HCT116 (cell line): ENCODE measurements around the gene FAM83E. TPM values are rescaled to one million over a fixed set of nuclear protein-coding genes. Genes with fewer than 3 reads are reported as not detected.

Experiments
- ATAC-seq: fragments of 200-7000 bp; cut with Tn5 transposase; 2 replicates; pipeline ENCODE4 v1.9.1; 2020; ENCODE audit warnings: mild to moderate bottlenecking, moderate library complexity
- BruUV-seq: library from RNA; stranded (reverse); fragments of 400-500 nt; replicated peaks from 2 replicates; lab custom pipeline; 2021; lab: Mats Ljungman, UMichigan
- CTCF ChIA-PET: fragments of 300-600 bp; sonication (Branson Sonifier 250); formaldehyde crosslinking; loops from one replicate; lab custom pipeline; 2021; ENCODE audit warnings: antibody characterized with exemption; lab: Charles Lee
- POLR2A ChIA-PET: fragments of 300-600, 350-600 bp; sonication (Branson Sonifier 250); formaldehyde crosslinking; loops from one replicate; lab custom pipeline; 2021; ENCODE audit warnings: antibody characterized with exemption; lab: Charles Lee
- RAD21 ChIA-PET, 2 experiments: fragments of 300-600 bp; sonication (Branson Sonifier 250); formaldehyde crosslinking; loops; one replicate each; lab custom pipeline; 2023; ENCODE audit warnings: low total read pairs in 2 of 2; ENCODE audit not compliant: uncharacterized antibody in 2 of 2, unreplicated experiment in 2 of 2, low non-redundant PET in 1 of 2; lab: Charles Lee
- DNase-seq: peaks from one replicate; pipeline ENCODE4 v3.0.0-alpha.2; 2010; ENCODE audit warnings: low read depth, low spot score
- H2AFZ ChIP-seq: fragments of 200-600 bp; shearing (Covaris generic), sonication (generic); 2 replicates; pipeline ENCODE4 v1.6.1; 2017; ENCODE audit warnings: low read depth, mixed run types, mixed read lengths, antibody characterized with exemption, low read length; ENCODE audit not compliant: poor library complexity, severe bottlenecking
- H3K27ac ChIP-seq: 2 replicates; pipeline ENCODE4 v1.5.1; 2012; ENCODE audit warnings: low read depth, low read length
- H3K27me3 ChIP-seq: fragments of 200-600 bp; sonication (generic); 2 replicates; pipeline ENCODE4 v1.6.1; 2016; ENCODE audit warnings: mixed run types, low read length, mixed read lengths; ENCODE audit not compliant: insufficient read depth
- H3K36me3 ChIP-seq, 2 experiments: fragments of 200-500 bp in 1 of 2; fragments of 200-600 bp in 1 of 2; sonication (Bioruptor generic) in 1 of 2; sonication (generic) in 1 of 2; 2 replicates each; pipeline versions ENCODE4 v1.5.1 to v1.6.1; 2014 to 2016; ENCODE audit warnings: low read length in 2 of 2, inconsistent platforms in 1 of 2, mixed read lengths in 1 of 2, mixed run types in 1 of 2; ENCODE audit not compliant: insufficient read depth in 2 of 2, control insufficient read depth in 1 of 2
- H3K4me1 ChIP-seq, 2 experiments: fragments of 200-600 bp in 1 of 2; sonication (generic) in 1 of 2; 2 replicates each; pipeline versions ENCODE4 v1.5.1 to v1.6.1; 2012 to 2017; ENCODE audit warnings: low read length in 2 of 2, inconsistent platforms in 1 of 2, mild to moderate bottlenecking in 1 of 2, mixed read lengths in 1 of 2, mixed run types in 1 of 2, moderate library complexity in 1 of 2; ENCODE audit not compliant: insufficient read depth in 2 of 2, control insufficient read depth in 1 of 2
- H3K4me2 ChIP-seq: fragments of 200-600 bp; sonication (generic); 2 replicates; pipeline ENCODE4 v1.6.1; 2017; ENCODE audit warnings: mixed run types, low read length, mixed read lengths
- H3K4me3 ChIP-seq, 2 experiments: fragments of 200-600 bp in 1 of 2; sonication (generic) in 1 of 2; replicated peaks in 1 of 2; 2 replicates each; pipeline ENCODE4 v1.5.1; 2011 to 2016; ENCODE audit warnings: low read length in 2 of 2, control low read depth in 1 of 2, low read depth in 1 of 2, mild to moderate bottlenecking in 1 of 2, mixed read lengths in 1 of 2, mixed run types in 1 of 2
- H3K79me2 ChIP-seq: fragments of 200-600 bp; sonication (generic); 2 replicates; pipeline ENCODE4 v1.6.1; 2017; ENCODE audit warnings: mild to moderate bottlenecking, mixed run types, low read length, moderate library complexity, mixed read lengths; ENCODE audit not compliant: insufficient read depth
- H3K9ac ChIP-seq: fragments of 200-600 bp; sonication (generic); 2 replicates; pipeline ENCODE4 v1.6.1; 2016; ENCODE audit warnings: low read length, mixed read lengths
- H3K9me2 ChIP-seq: fragments of 200-600 bp; sonication (generic), shearing (Covaris generic); 2 replicates; pipeline ENCODE4 v1.6.1; 2017; ENCODE audit warnings: mixed run types, mild to moderate bottlenecking, moderate library complexity; ENCODE audit not compliant: insufficient read depth
- H3K9me3 ChIP-seq, 2 experiments: fragments of 200-500 bp in 1 of 2; fragments of 200-600 bp in 1 of 2; sonication (Bioruptor generic) in 1 of 2; sonication (generic) in 1 of 2; 2 replicates each; pipeline ENCODE4 v1.6.1; 2014 to 2017; ENCODE audit warnings: low read length in 2 of 2, mixed read lengths in 2 of 2, inconsistent platforms in 1 of 2, low read depth in 1 of 2, mild to moderate bottlenecking in 1 of 2, mixed run types in 1 of 2, moderate library complexity in 1 of 2; ENCODE audit not compliant: control insufficient read depth in 1 of 2, insufficient read depth in 1 of 2
- H4K20me1 ChIP-seq: fragments of 200-600 bp; sonication (generic), shearing (Covaris generic); 2 replicates; pipeline ENCODE4 v1.6.1; 2017; ENCODE audit warnings: mixed run types, mild to moderate bottlenecking, moderate library complexity; ENCODE audit not compliant: insufficient read depth
- CBX3 ChIP-seq: IDR thresholded peaks from 2 replicates; pipeline ENCODE4 v1.6.1; 2012; ENCODE audit warnings: low read depth
- CEBPB ChIP-seq: IDR thresholded peaks from 2 replicates; pipeline ENCODE4 v1.6.1; 2012; ENCODE audit warnings: low read depth
- ELF1 ChIP-seq: IDR thresholded peaks from 2 replicates; pipeline ENCODE4 v1.6.1; 2012; ENCODE audit warnings: low read depth, borderline replicate concordance
- EZH2 ChIP-seq: fragments of 200-600 bp; sonication (generic); IDR thresholded peaks from 2 replicates; pipeline ENCODE4 v1.6.1; 2017; ENCODE audit warnings: antibody characterized with exemption, mixed run types
- FOSL1 ChIP-seq: IDR thresholded peaks from 2 replicates; pipeline ENCODE4 v1.6.1; 2012; ENCODE audit warnings: low read depth
- POLR2AphosphoS5 ChIP-seq: IDR thresholded peaks from 2 replicates; pipeline ENCODE4 v1.6.1; 2011; ENCODE audit warnings: mild to moderate bottlenecking, low read depth, low read length, moderate library complexity
- RAD21 ChIP-seq: IDR thresholded peaks from 2 replicates; pipeline ENCODE4 v1.6.1; 2012; ENCODE audit warnings: low read depth, mild to moderate bottlenecking
- SP1 ChIP-seq: IDR thresholded peaks from 2 replicates; pipeline ENCODE4 v1.6.1; 2012; ENCODE audit warnings: low read depth
- SRF ChIP-seq: IDR thresholded peaks from 2 replicates; pipeline ENCODE4 v1.6.1; 2012; ENCODE audit warnings: low read depth
- YY1 ChIP-seq: IDR thresholded peaks from 2 replicates; pipeline ENCODE4 v1.6.1; 2011; ENCODE audit warnings: low read length, low read depth, moderate library complexity, mild to moderate bottlenecking; ENCODE audit not compliant: insufficient replicate concordance; ENCODE audit errors: extremely low read depth
- ZNF274 ChIP-seq: fragments of 200-500 bp; sonication (Bioruptor generic); IDR thresholded peaks from 2 replicates; pipeline ENCODE4 v1.6.1; 2014; ENCODE audit warnings: mild to moderate bottlenecking, low read depth, low read length, inconsistent platforms
- intact Hi-C: fragments of 100-400 bp; cut with micrococcal nuclease; formaldehyde crosslinking; loops from 2 replicates; pipeline ENCODE4 v1.10.0; 2022
- total RNA-seq: library from RNA; stranded (reverse); gene quantifications from one replicate; pipeline ENCODE4 v1.2.1, GENCODE V29; 2021; ENCODE audit not compliant: unreplicated experiment
- TF ChIP-seq, protein P1 (sequence below): IDR thresholded peaks from 2 replicates; pipeline ENCODE4 v1.6.1; 2011; ENCODE audit warnings: mild to moderate bottlenecking, low read length, moderate library complexity; ENCODE audit not compliant: insufficient replicate concordance; ENCODE audit errors: extremely low read depth
- TF ChIP-seq, protein P2 (sequence below): IDR thresholded peaks from 2 replicates; pipeline ENCODE4 v1.6.1; 2012; ENCODE audit warnings: low read depth
- TF ChIP-seq, protein P3 (sequence below): IDR thresholded peaks from 2 replicates; pipeline ENCODE4 v1.6.1; 2012

FAM83E gene
- total RNA-seq, 1 experiment from 2014 or later: 6.8 TPM

DNA sequence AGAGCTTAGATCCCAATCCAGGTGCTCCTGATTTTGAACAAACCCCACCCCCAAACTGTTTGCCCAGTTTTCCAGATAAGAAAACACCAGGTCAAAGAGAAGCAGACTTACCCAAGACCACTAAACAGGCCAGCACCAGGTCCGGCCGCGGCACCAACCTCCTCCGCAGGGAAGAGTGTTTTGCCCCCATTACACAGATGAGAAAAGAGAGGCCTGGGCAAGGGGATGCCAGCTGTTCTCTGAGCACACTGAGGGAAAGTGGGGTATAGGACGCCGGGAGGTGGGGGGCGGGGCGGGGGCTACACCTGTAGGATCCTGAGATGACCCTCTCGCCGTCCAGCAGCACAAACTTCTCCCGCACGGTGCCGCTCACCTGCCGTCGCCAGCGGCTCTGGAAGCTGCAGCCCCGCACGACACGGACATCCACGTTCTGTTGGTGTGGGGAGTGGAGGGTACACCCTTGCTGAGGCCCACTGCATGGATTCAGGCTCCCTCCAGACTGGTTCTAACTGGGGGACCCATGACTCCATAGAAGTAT, 5.2 kb downstream of the FAM83E start:
- H3K4me2 ChIP-seq: peak overlapping the region; percentile 89
- no peak overlapping the region for H2AFZ ChIP-seq
- no peaks in the 10 kb centered on the region for H4K20me1 ChIP-seq
- TF ChIP-seq SP1 (no peak), SRF (no peak), RAD21 (no peak), CBX3 (no peak), POLR2AphosphoS5 (no peak), CEBPB (no peak), ZNF274 (no peak), ELF1 (no peak), EZH2 (no peak), YY1 (no peak), FOSL1 (no peak)
- TF ChIP-seq, protein P1, sequence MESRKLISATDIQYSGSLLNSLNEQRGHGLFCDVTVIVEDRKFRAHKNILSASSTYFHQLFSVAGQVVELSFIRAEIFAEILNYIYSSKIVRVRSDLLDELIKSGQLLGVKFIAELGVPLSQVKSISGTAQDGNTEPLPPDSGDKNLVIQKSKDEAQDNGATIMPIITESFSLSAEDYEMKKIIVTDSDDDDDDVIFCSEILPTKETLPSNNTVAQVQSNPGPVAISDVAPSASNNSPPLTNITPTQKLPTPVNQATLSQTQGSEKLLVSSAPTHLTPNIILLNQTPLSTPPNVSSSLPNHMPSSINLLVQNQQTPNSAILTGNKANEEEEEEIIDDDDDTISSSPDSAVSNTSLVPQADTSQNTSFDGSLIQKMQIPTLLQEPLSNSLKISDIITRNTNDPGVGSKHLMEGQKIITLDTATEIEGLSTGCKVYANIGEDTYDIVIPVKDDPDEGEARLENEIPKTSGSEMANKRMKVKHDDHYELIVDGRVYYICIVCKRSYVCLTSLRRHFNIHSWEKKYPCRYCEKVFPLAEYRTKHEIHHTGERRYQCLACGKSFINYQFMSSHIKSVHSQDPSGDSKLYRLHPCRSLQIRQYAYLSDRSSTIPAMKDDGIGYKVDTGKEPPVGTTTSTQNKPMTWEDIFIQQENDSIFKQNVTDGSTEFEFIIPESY: no peak
- TF ChIP-seq, protein P2, sequence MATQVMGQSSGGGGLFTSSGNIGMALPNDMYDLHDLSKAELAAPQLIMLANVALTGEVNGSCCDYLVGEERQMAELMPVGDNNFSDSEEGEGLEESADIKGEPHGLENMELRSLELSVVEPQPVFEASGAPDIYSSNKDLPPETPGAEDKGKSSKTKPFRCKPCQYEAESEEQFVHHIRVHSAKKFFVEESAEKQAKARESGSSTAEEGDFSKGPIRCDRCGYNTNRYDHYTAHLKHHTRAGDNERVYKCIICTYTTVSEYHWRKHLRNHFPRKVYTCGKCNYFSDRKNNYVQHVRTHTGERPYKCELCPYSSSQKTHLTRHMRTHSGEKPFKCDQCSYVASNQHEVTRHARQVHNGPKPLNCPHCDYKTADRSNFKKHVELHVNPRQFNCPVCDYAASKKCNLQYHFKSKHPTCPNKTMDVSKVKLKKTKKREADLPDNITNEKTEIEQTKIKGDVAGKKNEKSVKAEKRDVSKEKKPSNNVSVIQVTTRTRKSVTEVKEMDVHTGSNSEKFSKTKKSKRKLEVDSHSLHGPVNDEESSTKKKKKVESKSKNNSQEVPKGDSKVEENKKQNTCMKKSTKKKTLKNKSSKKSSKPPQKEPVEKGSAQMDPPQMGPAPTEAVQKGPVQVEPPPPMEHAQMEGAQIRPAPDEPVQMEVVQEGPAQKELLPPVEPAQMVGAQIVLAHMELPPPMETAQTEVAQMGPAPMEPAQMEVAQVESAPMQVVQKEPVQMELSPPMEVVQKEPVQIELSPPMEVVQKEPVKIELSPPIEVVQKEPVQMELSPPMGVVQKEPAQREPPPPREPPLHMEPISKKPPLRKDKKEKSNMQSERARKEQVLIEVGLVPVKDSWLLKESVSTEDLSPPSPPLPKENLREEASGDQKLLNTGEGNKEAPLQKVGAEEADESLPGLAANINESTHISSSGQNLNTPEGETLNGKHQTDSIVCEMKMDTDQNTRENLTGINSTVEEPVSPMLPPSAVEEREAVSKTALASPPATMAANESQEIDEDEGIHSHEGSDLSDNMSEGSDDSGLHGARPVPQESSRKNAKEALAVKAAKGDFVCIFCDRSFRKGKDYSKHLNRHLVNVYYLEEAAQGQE: no peak
- TF ChIP-seq, protein P3, sequence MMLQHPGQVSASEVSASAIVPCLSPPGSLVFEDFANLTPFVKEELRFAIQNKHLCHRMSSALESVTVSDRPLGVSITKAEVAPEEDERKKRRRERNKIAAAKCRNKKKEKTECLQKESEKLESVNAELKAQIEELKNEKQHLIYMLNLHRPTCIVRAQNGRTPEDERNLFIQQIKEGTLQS: no peak
- H3K9me3 ChIP-seq: no peaks in the 10 kb centered on the region
- H3K9ac ChIP-seq: no peak overlapping the region
- no peaks in the 10 kb centered on the region for H3K27me3 ChIP-seq
- no peaks in the 10 kb centered on the region for H3K79me2 ChIP-seq
- ChIA-PET CTCF (interaction anchor here (0.8 to 2.3 kb wide), 11 partner anchors 8 to 121 kb away, joined by 3 to 20 read pairs (median 9); partner anchors contain the start of genes RPL18 and SPHK2), POLR2A (interaction anchor here (1.0 to 3.2 kb wide), 7 partner anchors 9 to 384 kb away, joined by 3 to 31 read pairs (median 3); partner anchors contain the start of genes RPL18, RUVBL2 and SPHK2), RAD21 (no interaction called here)
- H3K4me3 ChIP-seq: no peak overlapping the region; a peak in 1 of 4 replicates
- H3K27ac ChIP-seq: no peak overlapping the region
- ATAC-seq (no peak), DNase-seq (no peak)
- intact Hi-C loops: no loop called here
- H3K36me3 ChIP-seq: no peaks in the 10 kb centered on the region
- H3K9me2 ChIP-seq: no peaks in the 10 kb centered on the region
- BruUV-seq: no TSS peak
- peaks cover 5 to 22% of the 10 kb centered on the region in 2 experiments; a peak in 3 of 4 replicates for H3K4me1 ChIP-seq
